H1 (cell line): Measurements from ENCODE around the gene IFNL3. TPM values are rescaled to one million over a fixed set of nuclear protein-coding genes. Genes with fewer than 3 reads are reported as not detected.

Source experiments
- CTCF ChIA-PET: fragments of 300-600 bp; sonication (Branson Sonifier 250); formaldehyde crosslinking; loops from one replicate; lab custom pipeline; 2021; ENCODE audit not compliant: partially characterized antibody; lab: Charles Lee
- POLR2A ChIA-PET: fragments of 300-600 bp; sonication (Branson Sonifier 250); formaldehyde crosslinking; loops from one replicate; lab custom pipeline; 2021; ENCODE audit warnings: inconsistent platforms; ENCODE audit not compliant: partially characterized antibody; lab: Charles Lee
- DNase-seq, 2 experiments: peaks; one replicate each; pipeline versions ENCODE4 v3.0.0 to v3.0.0-alpha.2; 2010 to 2022; ENCODE audit warnings: low spot score in 2 of 2, low read depth in 1 of 2, mixed read lengths in 1 of 2
- FAIRE-seq: peaks from 2 replicates; lab custom pipeline; 2011; peaks lifted over from hg19 to GRCh38; lab: Jason Lieb, UNC
- H2AFZ ChIP-seq: 2 replicates; pipeline ENCODE4 v1.8.1; 2012; ENCODE audit warnings: low read length, inconsistent platforms
- H2AK5ac ChIP-seq: 2 replicates; pipeline ENCODE4 v1.6.1; 2013; ENCODE audit warnings: low read depth, low read length
- H2BK120ac ChIP-seq: replicated peaks from 2 replicates; pipeline ENCODE3; 2013; ENCODE audit warnings: low read depth, low read length, inconsistent platforms
- H2BK12ac ChIP-seq: 2 replicates; pipeline ENCODE4 v1.6.1; 2013; ENCODE audit warnings: low read depth, low read length
- H2BK15ac ChIP-seq: 2 replicates; pipeline ENCODE4 v1.6.1; 2013; ENCODE audit warnings: low read length
- H2BK20ac ChIP-seq: 2 replicates; pipeline ENCODE4 v1.6.1; 2013; ENCODE audit warnings: low read length
- H2BK5ac ChIP-seq: 2 replicates; pipeline ENCODE4 v1.6.1; 2013; ENCODE audit warnings: low read depth, low read length
- H3K14ac ChIP-seq: 2 replicates; pipeline ENCODE4 v1.6.1; 2013; ENCODE audit warnings: inconsistent platforms; ENCODE audit not compliant: insufficient read length
- H3K18ac ChIP-seq: 2 replicates; pipeline ENCODE4 v1.6.1; 2013; ENCODE audit warnings: low read length; ENCODE audit errors: extremely low read depth
- H3K23ac ChIP-seq: 2 replicates; pipeline ENCODE4 v1.6.1; 2013; ENCODE audit warnings: inconsistent platforms; ENCODE audit not compliant: insufficient read length
- H3K23me2 ChIP-seq: 2 replicates; pipeline ENCODE4 v1.6.1; 2013; ENCODE audit warnings: low read depth, low read length
- H3K27ac ChIP-seq: 2 replicates; pipeline ENCODE4 v1.6.1; 2011; ENCODE audit warnings: low read depth, low read length, inconsistent platforms
- H3K27me3 ChIP-seq, 4 experiments: replicated peaks in 1 of 4; 1 replicate in 1 of 4; 2 replicates in 3 of 4; pipeline versions ENCODE4 v1.6.1 to v1.8.1; 2011 to 2013; ENCODE audit warnings: low read length in 3 of 4, mild to moderate bottlenecking in 3 of 4, inconsistent platforms in 2 of 4, mixed read lengths in 2 of 4, moderate library complexity in 1 of 4; ENCODE audit not compliant: control insufficient read depth in 3 of 4, insufficient read depth in 3 of 4; ENCODE audit errors: extremely low read depth in 1 of 4
- H3K36me3 ChIP-seq, 4 experiments: 2 replicates each; pipeline versions ENCODE4 v1.6.1 to v1.8.1; 2011 to 2013; ENCODE audit warnings: mild to moderate bottlenecking in 4 of 4, low read length in 3 of 4, moderate library complexity in 2 of 4, control low read depth in 1 of 4, inconsistent platforms in 1 of 4; ENCODE audit not compliant: insufficient read depth in 4 of 4, control insufficient read depth in 2 of 4
- H3K4ac ChIP-seq: replicated peaks from 2 replicates; pipeline ENCODE3; 2013; ENCODE audit warnings: low read length, low read depth, mixed read lengths, inconsistent platforms; ENCODE audit not compliant: insufficient read length
- H3K4me1 ChIP-seq, 4 experiments: replicated peaks in 1 of 4; 1 replicate in 1 of 4; 2 replicates in 3 of 4; pipeline versions ENCODE4 v1.6.1 to v1.8.1; 2011 to 2013; ENCODE audit warnings: low read length in 3 of 4, inconsistent platforms in 2 of 4, mixed read lengths in 1 of 4; ENCODE audit not compliant: insufficient read depth in 4 of 4, control insufficient read depth in 3 of 4
- H3K4me2 ChIP-seq, 2 experiments: 2 replicates each; pipeline versions ENCODE4 v1.6.1 to v1.8.1; 2011 to 2013; ENCODE audit warnings: low read depth in 2 of 2, low read length in 2 of 2, control low read depth in 1 of 2, inconsistent platforms in 1 of 2, mild to moderate bottlenecking in 1 of 2; ENCODE audit not compliant: insufficient read depth in 1 of 2
- H3K4me3 ChIP-seq, 4 experiments: fragments of 200-600, 300-600 bp in 1 of 4; sonication (generic), shearing (Covaris generic), sonication (Bioruptor Twin) in 1 of 4; 2 replicates each; pipeline versions ENCODE4 v1.5.1 to v1.8.1; 2011 to 2016; ENCODE audit warnings: low read length in 4 of 4, low read depth in 3 of 4, control low read depth in 2 of 4, inconsistent platforms in 2 of 4, mild to moderate bottlenecking in 2 of 4, mixed read lengths in 1 of 4, moderate library complexity in 1 of 4; ENCODE audit not compliant: insufficient read depth in 2 of 4; ENCODE audit errors: extremely low read depth in 1 of 4
- H3K56ac ChIP-seq: replicated peaks from 2 replicates; pipeline ENCODE3; 2013; ENCODE audit warnings: low read depth, mild to moderate bottlenecking, mixed read lengths, low read length, inconsistent platforms; ENCODE audit not compliant: insufficient read length
- H3K79me1 ChIP-seq: 2 replicates; pipeline ENCODE4 v1.6.1; 2013; ENCODE audit warnings: low read depth, low read length, control low read depth
- H3K79me2 ChIP-seq, 2 experiments: 2 replicates each; pipeline versions ENCODE4 v1.6.1 to v1.8.1; 2012 to 2013; ENCODE audit warnings: low read length in 2 of 2, mild to moderate bottlenecking in 2 of 2, inconsistent platforms in 1 of 2; ENCODE audit not compliant: insufficient read depth in 2 of 2, control insufficient read depth in 1 of 2
- H3K9ac ChIP-seq, 4 experiments: replicated peaks in 1 of 4; 1 replicate in 1 of 4; 2 replicates in 3 of 4; pipeline versions ENCODE4 v1.6.1 to v1.8.1; 2011 to 2013; ENCODE audit warnings: low read depth in 3 of 4, low read length in 3 of 4, control low read depth in 2 of 4, mild to moderate bottlenecking in 2 of 4, moderate library complexity in 2 of 4, inconsistent platforms in 1 of 4; ENCODE audit errors: extremely low read depth in 1 of 4
- H3K9me3 ChIP-seq, 2 experiments: 2 replicates each; pipeline versions ENCODE4 v1.6.1 to v1.8.1; 2012 to 2013; ENCODE audit warnings: mild to moderate bottlenecking in 2 of 2, moderate library complexity in 2 of 2, control low read depth in 1 of 2, inconsistent platforms in 1 of 2, low read depth in 1 of 2, low read length in 1 of 2, mixed read lengths in 1 of 2; ENCODE audit not compliant: insufficient read depth in 2 of 2
- H4K20me1 ChIP-seq, 2 experiments: replicated peaks in 1 of 2; 2 replicates each; pipeline versions ENCODE3 to v1.8.1; 2011 to 2013; ENCODE audit warnings: inconsistent platforms in 2 of 2, low read length in 2 of 2, mild to moderate bottlenecking in 1 of 2; ENCODE audit not compliant: insufficient read depth in 2 of 2, control insufficient read depth in 1 of 2
- H4K5ac ChIP-seq: 2 replicates; pipeline ENCODE4 v1.6.1; 2013; ENCODE audit warnings: low read length, low read depth, mixed read lengths, inconsistent platforms; ENCODE audit not compliant: insufficient read length
- H4K8ac ChIP-seq: 2 replicates; pipeline ENCODE4 v1.8.0; 2013; ENCODE audit warnings: mild to moderate bottlenecking, moderate library complexity, low read length, inconsistent platforms; ENCODE audit not compliant: insufficient read depth; ENCODE audit errors: extremely low read depth
- H4K91ac ChIP-seq: replicated peaks from 2 replicates; pipeline ENCODE3; 2013; ENCODE audit warnings: low read length, mixed read lengths, inconsistent platforms; ENCODE audit not compliant: insufficient read length
- GTF2F1 ChIP-seq: IDR thresholded peaks from 2 replicates; pipeline ENCODE4 v1.6.1; 2012; ENCODE audit warnings: low read depth, low read length, improper control_type of control experiment, borderline replicate concordance
- TAF1 ChIP-seq: IDR thresholded peaks from 2 replicates; pipeline ENCODE4 v1.6.1; 2011; ENCODE audit warnings: mild to moderate bottlenecking, low read depth, low read length
- WGBS, 2 experiments: shearing (Covaris generic) in 1 of 2; methylation state at CpG; one replicate each; pipeline versions ENCODE4 v1.1.6 to v1.1.7; 2013 to 2015; ENCODE audit warnings: low lambda C conversion rate in 2 of 2, mixed read lengths in 2 of 2, inconsistent platforms in 1 of 2, low coverage in 1 of 2, missing lambda C conversion rate in 1 of 2; ENCODE audit not compliant: insufficient replicate concordance in 2 of 2, insufficient coverage in 1 of 2, insufficient read length in 1 of 2; ENCODE audit errors: extremely low coverage in 1 of 2, missing lambda C conversion rate in 1 of 2; 5-methylcytosine and 5-hydroxymethylcytosine counted together
- polyA plus RNA-seq, 7 experiments: library from polyadenylated mRNA; depleted of rRNA in 3 of 7; stranded (reverse) in 5 of 7; unstranded in 2 of 7; fragments of >200 nt in 5 of 7; fragments of 200-250 nt in 2 of 7; gene quantifications; 1 replicate in 5 of 7; 2 replicates in 1 of 7; 4 replicates in 1 of 7; pipeline versions ENCODE4 v1.2.1 to v1.2.3, GENCODE V29; 2011 to 2013; ENCODE audit warnings: missing spikeins in 2 of 7, mixed read lengths in 2 of 7
- total RNA-seq: library from RNA; stranded (reverse); fragmentation: NEBNext Ultra II Directional; extraction: Animal tissue kit (Norgen Biotek cat#: 25700); gene quantifications from 2 replicates; pipeline ENCODE4 v1.2.1, GENCODE V29; 2021
- TF ChIP-seq, protein P1 (sequence below): IDR thresholded peaks from 2 replicates; pipeline ENCODE4 v1.6.1; 2012; ENCODE audit warnings: inconsistent platforms
- TF ChIP-seq, protein P2 (sequence below): IDR thresholded peaks from 2 replicates; pipeline ENCODE4 v1.6.1; 2012; ENCODE audit warnings: inconsistent platforms

Gene IFNL3
- total and polyA plus RNA-seq, 2 of the 8 experiments (the other 6 are each of a cell fraction or from before 2014, with no cell fraction given), result 0.11 TPM; not detected in 1

DNA sequence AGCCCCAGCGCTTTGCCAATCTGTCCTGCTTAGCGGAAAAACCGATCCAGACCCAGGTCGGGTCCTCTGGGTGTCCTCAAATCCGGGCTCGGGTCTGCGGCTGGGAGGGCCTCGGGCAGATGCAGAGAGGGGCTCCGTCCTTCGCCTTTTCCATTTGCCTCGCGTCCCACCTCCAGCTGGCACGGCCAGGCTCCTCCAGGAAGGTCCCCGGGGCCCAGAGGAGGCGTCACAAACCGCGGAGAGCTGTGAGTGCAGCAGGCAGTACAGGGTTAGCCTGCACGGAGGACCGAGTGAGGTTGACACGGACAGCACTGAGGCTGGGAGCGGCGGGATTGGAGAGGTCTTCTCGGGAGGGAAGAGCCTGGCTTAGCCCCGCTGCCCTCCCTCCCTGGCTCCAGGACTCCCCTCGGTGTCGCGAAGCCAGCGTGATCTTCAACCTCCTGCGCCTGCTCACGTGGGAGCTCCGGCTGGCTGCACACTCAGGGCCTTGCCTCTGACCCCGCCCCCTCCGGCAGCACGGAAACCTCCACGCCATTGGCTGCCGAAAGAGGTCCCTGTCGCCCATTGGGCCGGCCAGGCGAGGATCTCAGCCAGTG lies 20.6 kb upstream of the IFNL3 start:
- H3K79me1 ChIP-seq, result no peaks in the 10 kb centered on the region
- H3K9ac ChIP-seq, result no peak overlapping the region
- peak overlapping the region; percentile 85; the same call in 1 of the 2 replicates for H4K8ac ChIP-seq
- H2BK20ac ChIP-seq, result no peak overlapping the region
- DNase-seq, result peak in 1 of 2 experiments; percentile 75
- no peak overlapping the region for H4K5ac ChIP-seq
- H2BK15ac ChIP-seq, result no peak overlapping the region
- TF ChIP-seq, protein P1, sequence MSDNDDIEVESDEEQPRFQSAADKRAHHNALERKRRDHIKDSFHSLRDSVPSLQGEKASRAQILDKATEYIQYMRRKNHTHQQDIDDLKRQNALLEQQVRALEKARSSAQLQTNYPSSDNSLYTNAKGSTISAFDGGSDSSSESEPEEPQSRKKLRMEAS, result peak; percentile 91
- TF ChIP-seq, protein P2, sequence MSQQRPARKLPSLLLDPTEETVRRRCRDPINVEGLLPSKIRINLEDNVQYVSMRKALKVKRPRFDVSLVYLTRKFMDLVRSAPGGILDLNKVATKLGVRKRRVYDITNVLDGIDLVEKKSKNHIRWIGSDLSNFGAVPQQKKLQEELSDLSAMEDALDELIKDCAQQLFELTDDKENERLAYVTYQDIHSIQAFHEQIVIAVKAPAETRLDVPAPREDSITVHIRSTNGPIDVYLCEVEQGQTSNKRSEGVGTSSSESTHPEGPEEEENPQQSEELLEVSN, result peak; percentile 72
- 0 out of 2 replicates have a peak, but pooled peaks have one; percentile 4 for TF ChIP-seq TAF1
- no peak for TF ChIP-seq GTF2F1
- ChIA-PET POLR2A (interaction anchor here (0.8 to 1.0 kb wide), 2 partner anchors 126 to 142 kb away, joined by 3 read pairs; partner anchors contain the start of genes MED29 and PAF1), CTCF (interaction anchor here (1.0 kb wide), 2 partner anchors 33 to 155 kb away, joined by 3 read pairs; no protein-coding TSS in a partner anchor)
- H2BK12ac ChIP-seq, result no peak overlapping the region
- peaks cover 0 to 4% of the 10 kb centered on the region in 2 experiments for H4K20me1 ChIP-seq
- H2AFZ ChIP-seq, result no peak overlapping the region; the same call in 1 of the 2 replicates
- H2AK5ac ChIP-seq, result no peak overlapping the region
- H3K9me3 ChIP-seq, result peaks cover 0 to 12% of the 10 kb centered on the region in 2 experiments; a peak in 2 of 4 replicates
- peaks cover 38 to 56% (median 41%) of the 10 kb centered on the region in 4 experiments for H3K27me3 ChIP-seq
- FAIRE-seq, result no peak
- H4K91ac ChIP-seq, result no peak overlapping the region
- H3K4me1 ChIP-seq, result peaks cover 0 to 13% (median 7%) of the 10 kb centered on the region in 4 experiments; a peak in 4 of 7 replicates
- H3K79me2 ChIP-seq, result no peaks in the 10 kb centered on the region
- no peak overlapping the region for H3K4ac ChIP-seq
- H3K4me3 ChIP-seq, result peak overlapping the region in 2 of 4 experiments; percentile 13 to 51; a peak in 3 of 8 replicates
- H3K18ac ChIP-seq, result no peak overlapping the region; the same call in 1 of the 2 replicates
- 45% methylated on average over 28 of the region's 39 CpGs; no CpG with 5 or more reads in 1 of the 2 experiments for WGBS, 2 experiments
- H3K4me2 ChIP-seq, result peak overlapping the region; percentile 75 to 80
- no peak overlapping the region for H3K14ac ChIP-seq
- H3K23me2 ChIP-seq, result peaks cover 11% of the 10 kb centered on the region; the same call in 1 of the 2 replicates
- H3K36me3 ChIP-seq, result no peaks in the 10 kb centered on the region
- no peak overlapping the region for H2BK120ac ChIP-seq
- no peak overlapping the region for H2BK5ac ChIP-seq
- no peak overlapping the region for H3K56ac ChIP-seq
- H3K27ac ChIP-seq, result no peak overlapping the region
- H3K23ac ChIP-seq, result no peak overlapping the region
